Mammary microvascular endothelial cell (primary cell): ENCODE measurements around the gene RAB27B. TPM values are rescaled to one million over a fixed set of nuclear protein-coding genes. Genes with fewer than 3 reads are reported as not detected.

Experiments used
- total RNA-seq: library from RNA; depleted of rRNA; stranded (reverse); fragments of >200 nt; gene quantifications from 2 replicates; pipeline ENCODE4 v1.2.3, GENCODE V29; 2015

The RAB27B gene, protein sequence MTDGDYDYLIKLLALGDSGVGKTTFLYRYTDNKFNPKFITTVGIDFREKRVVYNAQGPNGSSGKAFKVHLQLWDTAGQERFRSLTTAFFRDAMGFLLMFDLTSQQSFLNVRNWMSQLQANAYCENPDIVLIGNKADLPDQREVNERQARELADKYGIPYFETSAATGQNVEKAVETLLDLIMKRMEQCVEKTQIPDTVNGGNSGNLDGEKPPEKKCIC
- under 0.01 and 0.25 TPM in 2 replicates for total RNA-seq

DNA sequence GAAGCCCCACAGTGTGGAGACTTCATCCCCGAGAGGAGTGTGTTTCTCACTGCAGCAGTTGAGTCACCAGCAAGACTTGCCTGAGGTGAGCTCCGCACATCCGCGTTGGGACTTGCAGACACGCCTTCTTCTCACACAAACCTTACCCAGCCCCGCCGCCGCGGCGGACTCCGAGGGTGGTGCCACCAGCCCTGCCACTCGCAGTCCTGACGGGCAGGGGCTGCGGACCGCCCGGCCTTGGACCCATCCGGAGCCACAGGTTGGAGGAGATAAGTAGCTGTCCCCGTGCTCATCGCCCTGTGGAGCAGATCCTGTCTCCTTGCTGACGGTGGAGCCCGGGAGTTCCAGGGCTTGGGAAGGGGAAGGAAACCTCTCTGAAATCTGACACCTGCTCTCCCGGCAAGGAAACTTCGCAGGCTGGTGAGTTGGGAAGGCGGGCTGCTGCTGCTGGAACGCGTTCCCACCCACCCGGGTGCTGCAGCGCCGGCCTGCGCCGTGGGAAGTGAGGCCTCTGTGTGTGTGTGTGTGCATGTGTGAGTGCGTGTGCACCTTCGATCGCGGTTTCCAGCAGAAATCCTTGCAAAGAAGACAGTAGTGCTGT is at the start of gene RAB27B:
TSS of gene RAB27B (plus strand) at position 197 of the 601 bp plus-strand sequence. CDS start 49,109 bp downstream, outside the sequence.

Other genes with a start within 250 kb of the RAB27B start
- gene DYNAP, start 237.2 kb upstream of the RAB27B start, total RNA-seq: not detected in 2 replicates
- 5.3 and 5.9 TPM in 2 replicates for gene CCDC68, start 131.0 kb downstream of the RAB27B start, total RNA-seq